CD8-positive, alpha-beta memory T cell (primary cell): Measurements from ENCODE around the gene DNM1L. TPM values are rescaled to one million over a fixed set of nuclear protein-coding genes. Genes with fewer than 3 reads are reported as not detected.

Experiments used
- CTCF ChIA-PET: fragments of 350-600 bp; sonication (Branson Sonifier 250); formaldehyde crosslinking; loops from one replicate; lab custom pipeline; 2021; ENCODE audit warnings: antibody characterized with exemption; lab: Charles Lee
- POLR2A ChIA-PET: fragments of 350-600 bp; sonication (Branson Sonifier 250); formaldehyde crosslinking; loops from one replicate; lab custom pipeline; 2021; ENCODE audit warnings: antibody characterized with exemption; lab: Charles Lee
- DNase-seq, 5 donors: peaks; one replicate each; pipeline versions ENCODE4 v3.0.0 to v3.0.0-alpha.2; 2020 to 2022; ENCODE audit warnings: mixed read lengths in 1 of 5
- H3K27ac ChIP-seq: one replicate; pipeline ENCODE4 v1.7.0; 2013; ENCODE audit warnings: low read depth, mild to moderate bottlenecking, low read length, moderate library complexity
- H3K27me3 ChIP-seq: 2 replicates; pipeline ENCODE4 v1.7.0; 2013; ENCODE audit warnings: low read length, mild to moderate bottlenecking; ENCODE audit not compliant: insufficient read depth, poor library complexity, severe bottlenecking
- H3K36me3 ChIP-seq: 2 replicates; pipeline ENCODE4 v1.7.0; 2013; ENCODE audit warnings: mild to moderate bottlenecking, low read length, moderate library complexity; ENCODE audit not compliant: insufficient read depth
- H3K4me1 ChIP-seq: 2 replicates; pipeline ENCODE4 v1.7.0; 2013; ENCODE audit warnings: mild to moderate bottlenecking, low read length, moderate library complexity; ENCODE audit not compliant: insufficient read depth
- H3K4me3 ChIP-seq: 2 replicates; pipeline ENCODE4 v1.7.0; 2013; ENCODE audit warnings: mild to moderate bottlenecking, low read length
- H3K9me3 ChIP-seq: 2 replicates; pipeline ENCODE4 v1.7.0; 2013; ENCODE audit warnings: mild to moderate bottlenecking, low read length
- H3K27ac Mint-ChIP-seq, 8 donors: one replicate each; pipeline ENCODE4 v1.8.0; 2020 to 2021; ENCODE audit warnings: mixed read lengths in 8 of 8, mild to moderate bottlenecking in 6 of 8, inconsistent platforms in 3 of 8, moderate library complexity in 3 of 8
- H3K27me3 Mint-ChIP-seq, 2 donors: one replicate each; pipeline ENCODE4 v1.8.0; 2020 to 2021; ENCODE audit warnings: mixed read lengths in 2 of 2, mild to moderate bottlenecking in 1 of 2, moderate library complexity in 1 of 2
- H3K36me3 Mint-ChIP-seq, 3 donors: one replicate each; pipeline ENCODE4 v1.8.0; 2020 to 2021; ENCODE audit warnings: mixed read lengths in 3 of 3, inconsistent platforms in 1 of 3, mild to moderate bottlenecking in 1 of 3
- H3K4me1 Mint-ChIP-seq, 3 donors: one replicate each; pipeline ENCODE4 v1.8.0; 2020 to 2021; ENCODE audit warnings: mixed read lengths in 3 of 3, inconsistent platforms in 1 of 3, mild to moderate bottlenecking in 1 of 3
- H3K4me3 Mint-ChIP-seq, 7 donors: one replicate each; pipeline ENCODE4 v1.8.0; 2020 to 2021; ENCODE audit warnings: mixed read lengths in 7 of 7, mild to moderate bottlenecking in 6 of 7, moderate library complexity in 4 of 7, inconsistent platforms in 2 of 7
- H3K9me3 Mint-ChIP-seq, 5 donors: one replicate each; pipeline ENCODE4 v1.8.0; 2020 to 2022; ENCODE audit warnings: mixed read lengths in 5 of 5, mild to moderate bottlenecking in 3 of 5, moderate library complexity in 2 of 5, inconsistent platforms in 1 of 5
- polyA plus RNA-seq: library from polyadenylated mRNA; unstranded; fragments of 300-500 nt; fragmentation: Illumina TruSeq; gene quantifications from one replicate; pipeline ENCODE4 v1.2.3, GENCODE V29; 2021
- total RNA-seq, 2 experiments: library from RNA; stranded (reverse); gene quantifications; one replicate each; pipeline ENCODE4 v1.2.3, GENCODE V29; 2021

The DNM1L gene
- total and polyA plus RNA-seq, 3 experiments from 2014 or later, result 30.2 to 68.0 (median 63.4) TPM

GRCh38 chr12:32777691-32778175 is 98.6 kb downstream of the DNM1L start:
- Histone ChIP-seq H3K36me3 (no peaks in the 10 kb centered on the region), H3K4me3 (no peak overlapping the region), H3K4me1 (no peaks in the 10 kb centered on the region), H3K27ac (no peak overlapping the region), H3K9me3 (no peaks in the 10 kb centered on the region), H3K27me3 (no peaks in the 10 kb centered on the region)
- DNase-seq, result no peak
- H3K9me3 Mint-ChIP-seq, result no peaks in the 10 kb centered on the region
- H3K27ac Mint-ChIP-seq, result no peak overlapping the region
- no peak overlapping the region for H3K4me3 Mint-ChIP-seq
- CTCF ChIA-PET, result no interaction called here
- no peaks in the 10 kb centered on the region for H3K4me1 Mint-ChIP-seq
- no peaks in the 10 kb centered on the region for H3K36me3 Mint-ChIP-seq
- POLR2A ChIA-PET, result no interaction called here
- peaks cover 7 to 42% of the 10 kb centered on the region in 2 donors for H3K27me3 Mint-ChIP-seq

- no peaks in the 10 kb centered on the region for H3K4me1 ChIP-seq
- no peak overlapping the region for H3K4me3 Mint-ChIP-seq
- H3K27ac Mint-ChIP-seq, result no peak overlapping the region
- no peak overlapping the region for H3K4me3 ChIP-seq
- peaks cover 7 to 49% of the 10 kb centered on the region in 2 donors for H3K27me3 Mint-ChIP-seq
- H3K9me3 Mint-ChIP-seq, result no peaks in the 10 kb centered on the region
- H3K9me3 ChIP-seq, result no peaks in the 10 kb centered on the region
- no peak overlapping the region for H3K27ac ChIP-seq
- no peak for DNase-seq
- H3K4me1 Mint-ChIP-seq, result no peaks in the 10 kb centered on the region
- POLR2A ChIA-PET, result no interaction called here
- CTCF ChIA-PET, result no interaction called here
- no peaks in the 10 kb centered on the region for H3K36me3 ChIP-seq
- H3K27me3 ChIP-seq, result no peaks in the 10 kb centered on the region
- no peaks in the 10 kb centered on the region for H3K36me3 Mint-ChIP-seq
These were observed 101.0 kb downstream of the DNM1L start for GRCh38 chr12:32780071-32780470.

GRCh38 chr12:32783029-32783428 is 103.9 kb downstream of the DNM1L start:
- POLR2A ChIA-PET, result no interaction called here
- H3K27me3 ChIP-seq, result no peaks in the 10 kb centered on the region
- Mint-ChIP-seq H3K36me3 (no peaks in the 10 kb centered on the region), H3K27me3 (peaks cover 9 to 35% of the 10 kb centered on the region in 2 donors), H3K4me3 (no peak overlapping the region), H3K4me1 (no peaks in the 10 kb centered on the region), H3K9me3 (no peaks in the 10 kb centered on the region), H3K27ac (no peak overlapping the region)
- no peak overlapping the region for H3K27ac ChIP-seq
- no peak for DNase-seq
- no peaks in the 10 kb centered on the region for H3K4me1 ChIP-seq
- no peak overlapping the region for H3K4me3 ChIP-seq
- H3K36me3 ChIP-seq, result no peaks in the 10 kb centered on the region
- H3K9me3 ChIP-seq, result no peaks in the 10 kb centered on the region
- CTCF ChIA-PET, result no interaction called here

- Histone ChIP-seq H3K27ac (no peak overlapping the region), H3K4me1 (no peaks in the 10 kb centered on the region), H3K9me3 (no peaks in the 10 kb centered on the region), H3K27me3 (no peaks in the 10 kb centered on the region), H3K36me3 (no peaks in the 10 kb centered on the region), H3K4me3 (no peak overlapping the region)
- H3K4me1 Mint-ChIP-seq, result no peaks in the 10 kb centered on the region
- peaks cover 5 to 19% of the 10 kb centered on the region in 2 donors for H3K27me3 Mint-ChIP-seq
- no peak overlapping the region for H3K4me3 Mint-ChIP-seq
- CTCF ChIA-PET, result no interaction called here
- no peaks in the 10 kb centered on the region for H3K36me3 Mint-ChIP-seq
- H3K27ac Mint-ChIP-seq, result no peak overlapping the region
- POLR2A ChIA-PET, result no interaction called here
- H3K9me3 Mint-ChIP-seq, result peaks cover 0 to 2% (median 0%) of the 10 kb centered on the region in 5 donors
- no peak for DNase-seq
These were observed 106.5 kb downstream of the DNM1L start for GRCh38 chr12:32785557-32785956.

GRCh38 chr12:32788405-32788804 is 109.3 kb downstream of the DNM1L start:
- Mint-ChIP-seq H3K4me3 (no peak overlapping the region), H3K4me1 (no peaks in the 10 kb centered on the region), H3K36me3 (no peaks in the 10 kb centered on the region), H3K27me3 (peaks cover 4 to 19% of the 10 kb centered on the region in 2 donors), H3K27ac (no peak overlapping the region), H3K9me3 (peaks cover 0 to 2% (median 0%) of the 10 kb centered on the region in 5 donors)
- H3K4me3 ChIP-seq, result no peak overlapping the region
- CTCF ChIA-PET, result no interaction called here
- POLR2A ChIA-PET, result no interaction called here
- no peaks in the 10 kb centered on the region for H3K9me3 ChIP-seq
- H3K27ac ChIP-seq, result no peak overlapping the region
- no peaks in the 10 kb centered on the region for H3K27me3 ChIP-seq
- DNase-seq, result no peak
- H3K4me1 ChIP-seq, result no peaks in the 10 kb centered on the region
- H3K36me3 ChIP-seq, result no peaks in the 10 kb centered on the region

- H3K9me3 ChIP-seq, result no peaks in the 10 kb centered on the region
- no peaks in the 10 kb centered on the region for H3K36me3 Mint-ChIP-seq
- H3K4me1 Mint-ChIP-seq, result no peaks in the 10 kb centered on the region
- ChIA-PET CTCF (interaction anchor here (0.5 kb wide), 1 partner anchor 120 kb away, joined by 3 read pairs; no protein-coding TSS in a partner anchor), POLR2A (no interaction called here)
- H3K36me3 ChIP-seq, result no peaks in the 10 kb centered on the region
- no peak overlapping the region for H3K27ac ChIP-seq
- H3K27me3 ChIP-seq, result no peaks in the 10 kb centered on the region
- H3K27me3 Mint-ChIP-seq, result peaks cover 4 to 11% of the 10 kb centered on the region in 2 donors
- no peak overlapping the region for H3K27ac Mint-ChIP-seq
- no peak overlapping the region for H3K4me3 Mint-ChIP-seq
- no peaks in the 10 kb centered on the region for H3K4me1 ChIP-seq
- H3K9me3 Mint-ChIP-seq, result peaks cover 0 to 2% (median 0%) of the 10 kb centered on the region in 5 donors
- no peak overlapping the region for H3K4me3 ChIP-seq
- no peak for DNase-seq
These were observed 110.3 kb downstream of the DNM1L start for GRCh38 chr12:32789446-32789845.

- Mint-ChIP-seq H3K36me3 (no peaks in the 10 kb centered on the region), H3K27me3 (peaks cover 4 to 9% of the 10 kb centered on the region in 2 donors), H3K4me1 (no peaks in the 10 kb centered on the region), H3K27ac (no peak overlapping the region), H3K9me3 (peaks cover 0 to 2% (median 0%) of the 10 kb centered on the region in 5 donors), H3K4me3 (no peak overlapping the region)
- Histone ChIP-seq H3K9me3 (no peaks in the 10 kb centered on the region), H3K27ac (no peak overlapping the region), H3K27me3 (no peaks in the 10 kb centered on the region), H3K4me1 (no peaks in the 10 kb centered on the region), H3K36me3 (no peaks in the 10 kb centered on the region), H3K4me3 (no peak overlapping the region)
- ChIA-PET CTCF (interaction anchor here (0.5 kb wide), 1 partner anchor 121 kb away, joined by 3 read pairs; no protein-coding TSS in a partner anchor), POLR2A (no interaction called here)
- no peak for DNase-seq
These were observed 110.8 kb downstream of the DNM1L start for GRCh38 chr12:32789916-32790315.

- Mint-ChIP-seq H3K27me3 (peaks cover 0 to 18% of the 10 kb centered on the region in 2 donors), H3K4me1 (no peaks in the 10 kb centered on the region), H3K9me3 (peaks cover 0 to 2% (median 0%) of the 10 kb centered on the region in 5 donors), H3K36me3 (no peaks in the 10 kb centered on the region), H3K27ac (no peak overlapping the region), H3K4me3 (no peak overlapping the region)
- Histone ChIP-seq H3K9me3 (no peaks in the 10 kb centered on the region), H3K27me3 (no peaks in the 10 kb centered on the region), H3K4me1 (no peaks in the 10 kb centered on the region), H3K4me3 (no peak overlapping the region), H3K27ac (no peak overlapping the region), H3K36me3 (no peaks in the 10 kb centered on the region)
- POLR2A ChIA-PET, result no interaction called here
- DNase-seq, result no peak
- CTCF ChIA-PET, result no interaction called here
These were observed 115.2 kb downstream of the DNM1L start for GRCh38 chr12:32794281-32794680.
